Measurements from ENCODE around the gene COL17A1.

DNA sequence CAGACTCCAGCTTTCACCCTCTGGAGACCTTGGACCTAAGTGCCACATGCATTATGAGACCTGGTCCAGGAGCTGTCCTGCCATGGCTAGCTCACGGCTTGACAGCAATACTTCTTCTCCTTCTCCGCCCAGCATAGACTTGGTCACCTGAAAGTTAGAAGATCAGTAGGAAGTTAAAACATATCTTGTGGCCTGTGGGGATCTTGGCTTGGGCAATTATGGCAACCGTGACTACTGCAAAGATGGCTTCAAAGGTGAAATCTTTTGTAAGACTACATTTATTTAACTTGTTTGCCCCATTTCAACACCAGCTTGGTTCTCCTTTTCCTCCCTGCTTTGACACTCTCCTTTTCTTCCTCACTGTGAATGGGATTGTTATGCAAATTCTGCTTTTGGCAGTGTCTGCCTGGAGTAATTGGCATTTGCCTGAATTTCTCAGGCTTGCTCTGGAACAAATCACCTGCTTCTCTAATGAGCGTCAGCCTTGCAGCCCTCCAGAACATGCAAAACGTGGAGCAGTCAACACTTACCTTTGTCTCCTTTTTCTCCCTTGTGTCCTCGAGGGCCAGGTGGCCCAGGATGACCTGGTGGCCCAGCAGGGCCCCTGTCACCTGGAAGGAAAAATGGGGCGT lies 53.4 kb downstream of the COL17A1 start:
- TF ChIP-seq, protein P1, sequence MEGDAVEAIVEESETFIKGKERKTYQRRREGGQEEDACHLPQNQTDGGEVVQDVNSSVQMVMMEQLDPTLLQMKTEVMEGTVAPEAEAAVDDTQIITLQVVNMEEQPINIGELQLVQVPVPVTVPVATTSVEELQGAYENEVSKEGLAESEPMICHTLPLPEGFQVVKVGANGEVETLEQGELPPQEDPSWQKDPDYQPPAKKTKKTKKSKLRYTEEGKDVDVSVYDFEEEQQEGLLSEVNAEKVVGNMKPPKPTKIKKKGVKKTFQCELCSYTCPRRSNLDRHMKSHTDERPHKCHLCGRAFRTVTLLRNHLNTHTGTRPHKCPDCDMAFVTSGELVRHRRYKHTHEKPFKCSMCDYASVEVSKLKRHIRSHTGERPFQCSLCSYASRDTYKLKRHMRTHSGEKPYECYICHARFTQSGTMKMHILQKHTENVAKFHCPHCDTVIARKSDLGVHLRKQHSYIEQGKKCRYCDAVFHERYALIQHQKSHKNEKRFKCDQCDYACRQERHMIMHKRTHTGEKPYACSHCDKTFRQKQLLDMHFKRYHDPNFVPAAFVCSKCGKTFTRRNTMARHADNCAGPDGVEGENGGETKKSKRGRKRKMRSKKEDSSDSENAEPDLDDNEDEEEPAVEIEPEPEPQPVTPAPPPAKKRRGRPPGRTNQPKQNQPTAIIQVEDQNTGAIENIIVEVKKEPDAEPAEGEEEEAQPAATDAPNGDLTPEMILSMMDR (IDR thresholded peaks at IDR 0.05), result no peak
- no peak for TF ChIP-seq POLR2AphosphoS5 (IDR thresholded peaks at IDR 0.05; ENCODE audit: low read depth, low read length)
- no peak for TF ChIP-seq SIN3A (IDR thresholded peaks at IDR 0.05; ENCODE audit: borderline replicate concordance, insufficient read depth, low read depth, low read length)

Data from Panc1 (cell line).